BJ (cell line): ENCODE measurements around the gene STOML3. TPM values are rescaled to one million over a fixed set of nuclear protein-coding genes. Genes with fewer than 3 reads are reported as not detected.

Experiments
- CTCF ChIA-PET: fragments of 350-600 bp; formaldehyde crosslinking; extraction: SDS; loops from one replicate; lab custom pipeline; 2021; ENCODE audit warnings: antibody characterized with exemption, inconsistent platforms; lab: Yijun Ruan, JAX
- POLR2A ChIA-PET: fragments of 300-600 bp; sonication (Branson Sonifier 250); formaldehyde crosslinking; extraction: SDS; loops from one replicate; lab custom pipeline; 2021; ENCODE audit warnings: antibody characterized with exemption; lab: Charles Lee
- DNase-seq: peaks from one replicate; pipeline ENCODE4 v3.0.0-alpha.2; 2011; ENCODE audit warnings: low read depth
- H3K27me3 ChIP-seq: 2 replicates; pipeline ENCODE4 v1.6.0; 2011; ENCODE audit warnings: low read length; ENCODE audit not compliant: control insufficient read depth, insufficient read depth
- H3K36me3 ChIP-seq: 2 replicates; pipeline ENCODE4 v1.5.1; 2011; ENCODE audit warnings: low read length; ENCODE audit not compliant: control insufficient read depth, insufficient read depth
- H3K4me3 ChIP-seq: 2 replicates; pipeline ENCODE4 v1.5.1; 2011; ENCODE audit warnings: low read depth, mild to moderate bottlenecking, control low read depth, low read length
- polyA plus RNA-seq: library from polyadenylated mRNA; depleted of rRNA; stranded (reverse); fragments of >200 nt; gene quantifications from 2 replicates; pipeline ENCODE4 v1.2.3, GENCODE V29; 2011
- TF ChIP-seq, protein P1 (sequence below): IDR thresholded peaks from 2 replicates; pipeline ENCODE4 v1.5.1; 2011; ENCODE audit warnings: low read depth, mild to moderate bottlenecking, control low read depth, inconsistent platforms, low read length, moderate library complexity; ENCODE audit not compliant: insufficient read depth

STOML3 gene
- polyA plus RNA-seq, 1 experiment, result not detected

DNA sequence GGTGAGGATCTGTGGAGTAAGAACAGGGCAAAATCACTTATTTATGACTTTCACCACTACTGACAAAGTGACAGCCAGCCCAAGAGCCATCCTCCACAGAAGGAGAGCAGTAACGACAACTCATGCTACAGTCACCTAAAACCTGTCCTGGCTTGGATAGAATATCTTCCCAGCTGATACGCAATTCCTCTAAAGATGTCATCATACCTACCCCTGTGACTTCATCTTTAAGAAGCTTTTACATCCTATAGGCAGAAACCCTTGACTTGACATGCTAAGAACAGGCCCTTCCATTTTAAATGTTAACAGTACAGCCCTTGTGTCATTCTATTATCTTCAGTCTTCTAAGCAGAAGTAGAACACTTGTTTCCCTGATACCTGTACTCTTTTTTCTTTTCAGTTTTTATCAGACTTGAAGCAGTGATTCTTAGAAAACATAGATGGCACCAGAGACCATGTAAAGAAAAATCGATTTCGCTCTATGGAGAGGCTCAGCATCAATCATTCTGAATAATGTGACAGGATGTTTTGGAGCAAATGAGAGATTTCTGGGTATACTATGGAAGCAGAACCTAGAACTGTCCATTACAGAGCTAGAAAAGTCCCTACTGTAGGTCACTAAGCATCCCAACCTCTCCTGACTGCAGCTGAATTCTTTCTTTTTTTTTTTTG, 20.1 kb downstream of the STOML3 start:
- ChIA-PET CTCF (no interaction called here), POLR2A (no interaction called here)
- DNase-seq, result no peak
- TF ChIP-seq, protein P1, sequence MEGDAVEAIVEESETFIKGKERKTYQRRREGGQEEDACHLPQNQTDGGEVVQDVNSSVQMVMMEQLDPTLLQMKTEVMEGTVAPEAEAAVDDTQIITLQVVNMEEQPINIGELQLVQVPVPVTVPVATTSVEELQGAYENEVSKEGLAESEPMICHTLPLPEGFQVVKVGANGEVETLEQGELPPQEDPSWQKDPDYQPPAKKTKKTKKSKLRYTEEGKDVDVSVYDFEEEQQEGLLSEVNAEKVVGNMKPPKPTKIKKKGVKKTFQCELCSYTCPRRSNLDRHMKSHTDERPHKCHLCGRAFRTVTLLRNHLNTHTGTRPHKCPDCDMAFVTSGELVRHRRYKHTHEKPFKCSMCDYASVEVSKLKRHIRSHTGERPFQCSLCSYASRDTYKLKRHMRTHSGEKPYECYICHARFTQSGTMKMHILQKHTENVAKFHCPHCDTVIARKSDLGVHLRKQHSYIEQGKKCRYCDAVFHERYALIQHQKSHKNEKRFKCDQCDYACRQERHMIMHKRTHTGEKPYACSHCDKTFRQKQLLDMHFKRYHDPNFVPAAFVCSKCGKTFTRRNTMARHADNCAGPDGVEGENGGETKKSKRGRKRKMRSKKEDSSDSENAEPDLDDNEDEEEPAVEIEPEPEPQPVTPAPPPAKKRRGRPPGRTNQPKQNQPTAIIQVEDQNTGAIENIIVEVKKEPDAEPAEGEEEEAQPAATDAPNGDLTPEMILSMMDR, result no peak
- Histone ChIP-seq H3K36me3 (no peaks in the 10 kb centered on the region), H3K27me3 (no peaks in the 10 kb centered on the region), H3K4me3 (no peak overlapping the region)

DNA sequence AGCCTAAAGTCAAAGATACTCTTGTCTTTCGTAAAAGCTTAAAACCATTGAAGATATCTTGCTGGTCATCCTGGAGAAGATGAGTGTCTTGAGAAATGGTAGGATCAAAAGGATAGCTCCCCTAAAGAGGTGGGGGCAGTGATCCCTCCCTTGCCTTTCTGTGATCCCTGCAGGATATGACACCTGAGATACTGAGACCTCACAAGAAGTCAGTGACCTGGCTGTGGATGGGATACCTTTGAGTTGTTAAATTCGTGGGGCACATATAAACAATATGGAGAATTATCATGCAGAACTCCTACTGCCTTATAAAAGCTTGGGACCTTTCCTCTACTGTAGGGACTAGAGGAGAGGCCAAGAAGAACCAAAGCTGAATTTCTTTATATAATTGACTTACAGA, 21.4 kb downstream of the STOML3 start:
- Histone ChIP-seq H3K4me3 (no peak overlapping the region), H3K36me3 (no peaks in the 10 kb centered on the region), H3K27me3 (no peaks in the 10 kb centered on the region)
- DNase-seq, result no peak
- TF ChIP-seq, protein P1, result no peak
- CTCF ChIA-PET, result no interaction called here
- POLR2A ChIA-PET, result no interaction called here

DNA sequence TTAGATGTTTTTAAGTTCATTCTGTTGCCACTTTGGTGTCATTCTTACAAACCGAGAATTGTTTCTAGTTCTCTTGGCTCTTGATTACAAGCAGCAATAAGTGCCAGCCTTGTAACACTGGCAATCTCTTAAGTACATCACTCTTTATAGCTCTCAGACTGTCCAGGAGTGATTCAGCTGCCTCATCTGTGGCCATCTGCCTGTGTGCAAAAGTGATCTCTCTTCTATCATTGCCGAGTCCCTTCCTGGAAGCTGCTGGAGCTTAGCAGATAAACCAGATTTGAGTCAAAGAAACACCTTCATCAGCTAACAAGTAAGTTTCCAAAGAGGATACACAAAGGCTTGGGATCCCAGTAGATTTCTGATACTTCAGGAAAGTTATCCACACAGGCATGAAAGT, 23.2 kb downstream of the STOML3 start:
- ChIA-PET CTCF (no interaction called here), POLR2A (no interaction called here)
- DNase-seq, result no peak
- H3K4me3 ChIP-seq, result no peak overlapping the region
- no peaks in the 10 kb centered on the region for H3K36me3 ChIP-seq
- TF ChIP-seq, protein P1, result no peak
- H3K27me3 ChIP-seq, result no peaks in the 10 kb centered on the region

DNA sequence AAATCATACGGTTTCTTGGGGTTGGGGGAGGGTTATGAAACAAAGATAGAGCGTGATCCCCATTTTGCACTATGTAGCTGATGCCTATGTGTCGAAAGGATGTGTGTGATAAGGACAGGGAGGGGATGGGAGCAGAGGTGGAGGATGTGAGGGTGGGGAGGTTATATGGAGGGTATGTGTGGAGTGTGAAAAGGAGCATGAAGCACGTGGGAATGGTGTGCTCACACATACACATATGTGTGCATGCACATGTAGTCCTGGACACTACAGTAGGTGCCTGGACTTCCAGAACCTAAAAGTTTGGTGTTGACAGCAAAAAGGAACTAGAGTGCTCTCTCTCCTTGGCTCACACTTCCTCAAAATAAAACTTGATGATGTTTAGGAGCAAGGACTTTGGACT, 25.4 kb downstream of the STOML3 start:
- ChIA-PET POLR2A (no interaction called here), CTCF (no interaction called here)
- TF ChIP-seq, protein P1, result no peak
- Histone ChIP-seq H3K36me3 (no peaks in the 10 kb centered on the region), H3K27me3 (no peaks in the 10 kb centered on the region), H3K4me3 (no peak overlapping the region)
- no peak for DNase-seq

DNA sequence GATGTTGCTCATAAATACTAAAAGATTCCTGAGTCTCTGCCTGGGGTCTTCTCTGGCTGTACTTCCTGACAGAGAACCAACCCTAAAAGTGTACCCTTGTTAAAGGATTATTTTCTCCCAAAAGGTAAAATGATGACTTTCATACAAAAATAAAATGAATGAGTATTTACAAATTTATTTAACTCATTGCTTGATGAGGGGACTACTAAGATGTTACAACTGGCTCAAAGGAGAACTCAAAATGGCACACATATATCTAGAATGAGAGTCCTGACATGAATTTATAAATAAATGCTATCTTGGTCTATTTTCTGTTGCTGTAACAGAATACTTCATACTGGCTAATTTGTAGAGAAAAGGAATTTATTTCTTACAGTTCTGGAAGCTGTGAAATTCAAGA, 30.5 kb downstream of the STOML3 start:
- no peak for DNase-seq
- H3K4me3 ChIP-seq, result no peak overlapping the region
- TF ChIP-seq, protein P1, result no peak
- POLR2A ChIA-PET, result no interaction called here
- CTCF ChIA-PET, result no interaction called here
- H3K27me3 ChIP-seq, result no peaks in the 10 kb centered on the region
- no peaks in the 10 kb centered on the region for H3K36me3 ChIP-seq
